Measurements from ENCODE around the gene FARS2.
A peak's percentile ranks its signal among the peaks of the same experiment; 100 is the strongest.

FARS2 gene

DNA sequence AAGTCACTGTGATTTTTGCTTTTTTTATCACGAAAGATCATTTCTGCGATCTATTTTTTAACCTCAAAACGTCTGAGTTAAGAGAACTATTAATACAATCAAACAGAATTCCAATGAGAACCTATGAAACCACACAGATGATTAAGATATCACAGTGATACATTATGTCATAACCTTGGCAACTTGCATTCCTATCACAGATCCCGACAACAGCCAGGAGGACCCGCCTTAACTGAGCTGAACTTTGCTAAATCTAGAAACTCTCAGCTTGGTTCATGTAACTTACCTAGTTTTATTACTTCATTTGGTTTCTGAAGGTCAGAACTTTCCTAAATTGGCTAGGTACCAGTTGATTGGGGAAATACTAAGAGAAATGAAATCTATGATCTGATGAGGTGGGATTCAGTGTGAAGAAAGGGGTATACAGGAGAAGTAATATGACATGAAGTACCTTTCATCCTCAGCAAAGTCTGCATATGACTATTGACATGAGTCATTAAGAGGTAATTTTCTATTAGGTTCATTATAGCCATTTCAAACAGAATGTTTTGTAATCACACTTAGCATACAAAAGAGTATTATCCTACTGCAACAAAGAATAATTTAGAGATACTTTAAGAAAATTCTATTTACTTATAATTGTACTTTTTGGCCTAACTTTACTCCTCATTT lies 11.7 kb upstream of the FARS2 start:
- no peak for DNase-seq

DNA sequence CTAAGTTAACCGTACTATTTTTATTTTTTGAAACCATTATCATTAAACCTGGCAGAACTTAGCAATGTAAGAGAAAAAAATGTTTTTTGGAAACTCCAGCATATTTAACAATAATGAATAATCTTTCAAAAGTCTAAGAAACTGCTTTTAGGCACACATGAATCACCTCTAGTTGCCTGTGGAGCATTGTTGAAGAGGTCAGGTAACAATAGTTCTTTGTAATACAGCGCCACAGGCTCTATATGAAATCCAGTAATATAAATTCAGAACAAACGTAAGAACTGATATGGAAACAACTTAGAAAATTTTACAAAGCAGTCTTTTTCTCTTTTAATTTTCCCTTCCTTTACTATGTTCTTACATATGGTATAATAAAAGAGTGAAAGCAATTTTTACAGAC lies 10.9 kb upstream of the FARS2 start:
- no peak for DNase-seq

DNA sequence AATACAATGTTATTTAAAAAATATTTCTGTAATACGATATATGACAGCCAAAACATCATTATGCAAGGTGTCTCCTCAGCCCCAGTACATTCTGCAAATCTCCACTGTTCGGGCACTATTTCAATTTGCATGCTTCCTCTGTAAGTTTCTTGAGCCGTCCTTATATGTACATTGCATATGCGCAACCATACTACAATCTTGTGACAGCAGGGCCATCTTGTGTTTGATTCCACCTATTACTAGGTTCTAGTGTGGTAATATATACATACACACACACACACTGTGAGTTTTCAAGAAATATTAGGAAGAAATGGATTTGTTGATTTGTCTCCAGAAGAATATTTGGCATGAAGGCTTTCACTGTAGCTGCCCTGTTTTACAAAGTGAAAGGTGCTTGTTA lies 10.4 kb upstream of the FARS2 start:
- no peak for DNase-seq

DNA sequence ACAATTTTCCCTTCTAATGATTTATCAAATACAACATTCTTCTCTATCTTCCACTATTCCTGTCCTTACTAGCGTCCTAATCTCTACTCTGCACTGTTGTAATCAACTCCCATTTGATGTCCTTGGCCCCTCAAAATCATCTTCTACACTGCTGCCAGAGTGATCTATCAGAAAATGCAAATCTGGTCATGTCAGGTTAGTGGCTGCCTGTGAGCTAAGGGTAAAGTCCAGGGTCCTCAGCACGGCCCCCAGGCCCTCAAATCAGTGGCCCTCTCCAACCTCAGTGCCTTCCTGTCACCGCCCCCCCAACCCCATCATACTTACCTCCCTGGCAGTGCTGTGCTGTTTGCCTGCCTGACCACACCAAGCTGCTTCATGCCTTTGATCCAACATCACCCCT lies 4.4 kb upstream of the FARS2 start:
- DNase-seq, result no peak

DNA sequence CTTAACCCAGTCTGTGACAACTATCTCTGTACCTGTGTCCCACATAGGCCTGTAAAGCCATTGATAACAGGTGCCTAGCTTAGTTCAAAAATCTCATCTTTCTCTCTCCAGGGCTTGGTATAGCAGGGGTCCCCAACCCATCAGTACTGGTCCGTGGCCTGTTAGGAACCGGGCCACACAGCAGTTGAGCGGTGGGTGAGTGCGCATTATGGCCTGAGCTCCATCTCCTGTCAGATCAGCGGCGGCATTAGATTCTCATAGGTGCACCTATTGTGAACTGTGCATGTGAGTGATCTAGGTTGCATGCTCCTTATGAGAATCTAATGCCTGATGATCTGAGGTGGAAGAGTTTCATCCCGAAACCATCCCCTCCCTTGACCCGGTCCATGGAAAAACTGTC lies 3.9 kb upstream of the FARS2 start:
- DNase-seq, result no peak

DNA sequence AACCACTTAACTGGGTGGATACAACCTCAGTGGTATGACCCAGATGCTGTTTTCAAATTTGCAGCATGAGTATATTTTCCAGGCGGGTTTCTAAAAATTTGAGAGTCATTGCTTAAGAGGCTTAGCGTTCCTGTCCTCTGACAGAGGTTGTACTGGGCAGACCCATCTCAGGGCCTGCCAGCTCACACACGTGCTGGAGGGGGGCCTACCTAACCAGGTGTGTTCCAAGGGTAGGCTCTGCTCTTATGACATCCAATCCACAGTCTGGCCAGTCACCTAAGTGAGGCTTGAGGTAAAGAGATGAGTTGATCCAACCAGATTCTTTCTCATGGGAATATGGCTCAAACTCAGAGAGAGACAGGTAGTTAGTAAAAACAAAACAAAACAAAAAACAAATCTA lies 1.9 kb upstream of the FARS2 start:
- DNase-seq, result no peak

DNA sequence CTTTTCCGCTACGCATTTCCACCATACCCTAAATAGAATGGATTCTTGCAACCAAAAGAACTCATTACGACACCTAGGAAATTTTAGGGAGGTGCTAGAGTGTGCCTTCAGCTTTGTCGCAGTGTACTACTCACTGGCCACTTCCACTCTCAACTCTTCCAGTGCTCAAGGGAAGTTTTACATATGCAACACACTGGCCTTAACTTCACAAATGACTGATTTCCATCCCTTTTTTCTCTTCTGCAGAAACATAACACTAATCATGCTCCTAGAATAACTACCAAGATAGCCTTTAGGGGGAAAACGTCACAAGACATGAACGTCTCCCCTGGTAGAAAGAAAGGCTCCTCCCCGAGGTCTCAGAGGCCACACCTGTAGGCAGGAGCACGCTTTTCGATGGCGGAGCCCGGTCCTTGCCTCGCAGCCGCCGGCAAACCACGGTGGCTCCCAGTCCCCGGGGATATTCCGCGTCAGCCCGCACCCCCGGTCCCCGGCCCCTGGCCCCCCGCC lies 1.1 kb upstream of the FARS2 start:
- DNase-seq, result peak; percentile 83

DNA sequence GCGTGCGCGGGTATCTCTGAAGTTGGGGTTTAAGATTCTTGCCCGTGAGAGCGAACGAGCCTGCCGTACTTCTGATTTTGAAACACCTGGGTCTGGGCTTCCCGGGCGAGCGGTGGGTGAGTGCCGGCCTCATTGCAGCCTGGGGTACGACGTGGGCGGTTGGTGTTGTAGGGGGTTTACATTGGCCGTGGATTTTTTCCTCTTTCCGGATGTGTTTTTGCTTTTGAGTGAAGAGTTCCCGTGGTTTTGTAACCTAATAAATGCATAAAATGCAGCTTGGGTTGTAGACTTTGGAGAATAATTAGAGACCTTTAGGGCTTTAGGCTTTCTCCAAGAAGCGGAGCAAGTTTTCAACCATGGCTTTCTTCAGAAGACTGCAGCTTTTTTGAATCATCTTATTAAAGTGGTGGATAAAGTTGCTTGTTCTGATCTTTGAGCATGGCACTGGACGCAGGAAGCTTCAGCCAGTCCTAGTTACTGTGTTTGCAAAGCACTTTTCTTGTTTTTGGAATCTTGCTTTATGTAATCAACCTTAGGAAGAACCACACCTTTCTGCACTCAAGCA lies 314 bp downstream of the FARS2 start:
- no peak for DNase-seq

DNA sequence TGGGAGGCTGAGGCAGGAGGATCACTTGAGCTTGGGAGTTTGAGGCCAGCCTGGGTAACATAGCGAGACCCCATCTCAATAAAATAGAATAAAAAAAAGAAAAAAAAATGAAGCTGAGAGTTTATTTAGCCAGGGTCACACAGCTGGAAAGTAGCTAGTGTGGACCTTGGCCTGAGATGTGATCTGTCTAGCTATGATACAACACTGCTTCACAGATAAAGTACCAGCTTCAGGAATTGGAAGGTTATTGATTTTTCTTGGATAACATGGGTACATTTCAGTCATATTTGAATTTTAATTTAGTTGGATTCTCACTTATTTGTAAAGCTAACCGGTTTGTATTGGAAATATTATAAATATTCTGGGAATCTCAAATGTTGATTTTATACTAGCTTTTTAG lies 5.1 kb downstream of the FARS2 start:
- DNase-seq, result no peak

DNA sequence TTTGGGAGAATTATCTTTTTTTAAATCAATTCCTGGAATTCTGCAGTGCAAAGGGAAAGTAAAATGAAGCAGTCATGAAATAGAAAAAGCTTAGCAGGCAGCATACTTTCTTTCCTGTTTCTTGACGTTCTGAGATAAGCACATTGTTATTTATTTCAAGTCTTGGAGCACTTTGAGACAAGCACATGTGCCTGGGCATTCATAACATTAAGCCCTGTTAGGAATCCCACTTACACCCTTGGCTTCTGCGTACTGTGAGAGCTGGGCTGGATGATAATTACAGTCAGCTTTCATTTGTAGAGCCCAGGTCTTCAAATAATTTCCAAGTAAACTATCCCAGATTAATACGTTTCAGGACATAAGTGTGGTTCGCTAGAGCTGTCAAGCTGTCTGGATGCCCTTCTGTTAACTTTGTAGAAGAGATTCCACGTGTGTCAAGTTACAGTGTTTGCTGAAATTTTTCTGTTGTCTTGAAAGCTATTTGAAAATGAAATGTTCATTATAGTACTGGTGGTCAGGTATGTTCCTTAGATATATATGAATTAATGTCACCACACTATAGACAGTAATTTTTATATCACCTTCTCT lies 8.9 kb downstream of the FARS2 start:
- no peak for DNase-seq

DNA sequence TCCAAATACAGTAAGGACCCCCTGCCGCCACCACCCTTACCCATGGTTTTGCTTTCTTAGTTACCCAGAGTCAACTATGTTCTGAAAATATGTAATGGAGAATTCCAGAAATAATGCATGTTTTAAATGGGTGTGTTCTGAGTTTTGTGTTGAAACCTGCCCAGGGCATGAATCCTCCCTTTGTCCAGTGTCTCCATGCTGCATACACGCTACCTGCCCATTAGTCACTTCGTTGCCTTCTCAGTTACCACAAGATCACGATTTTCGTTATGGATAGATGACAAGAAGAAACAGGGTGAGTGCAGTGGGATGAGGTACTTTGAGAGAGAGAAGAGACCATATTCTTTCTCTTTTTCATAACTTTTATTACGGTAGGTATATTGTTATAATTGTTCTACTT lies 10.6 kb downstream of the FARS2 start:
- DNase-seq, result no peak

DNA sequence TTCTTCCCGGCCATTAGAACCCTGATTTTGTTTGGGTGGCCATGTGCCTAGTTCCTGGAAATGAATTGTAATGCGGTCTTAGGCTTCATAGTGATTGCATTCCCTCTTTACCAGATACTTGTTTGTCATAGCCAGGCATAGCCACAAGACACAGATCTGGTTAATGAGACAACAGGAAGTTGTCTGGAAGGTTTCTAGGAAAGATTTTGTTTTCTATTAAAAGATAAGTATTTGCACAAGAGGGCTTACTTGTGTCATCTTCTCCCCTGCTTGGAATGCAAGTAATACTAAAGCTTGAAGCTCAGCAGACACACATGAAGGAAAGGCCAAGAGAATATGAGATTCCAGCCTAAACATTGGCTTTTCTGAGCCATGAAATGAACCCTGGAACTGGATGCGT lies 12.9 kb downstream of the FARS2 start:
- no peak for DNase-seq

DNA sequence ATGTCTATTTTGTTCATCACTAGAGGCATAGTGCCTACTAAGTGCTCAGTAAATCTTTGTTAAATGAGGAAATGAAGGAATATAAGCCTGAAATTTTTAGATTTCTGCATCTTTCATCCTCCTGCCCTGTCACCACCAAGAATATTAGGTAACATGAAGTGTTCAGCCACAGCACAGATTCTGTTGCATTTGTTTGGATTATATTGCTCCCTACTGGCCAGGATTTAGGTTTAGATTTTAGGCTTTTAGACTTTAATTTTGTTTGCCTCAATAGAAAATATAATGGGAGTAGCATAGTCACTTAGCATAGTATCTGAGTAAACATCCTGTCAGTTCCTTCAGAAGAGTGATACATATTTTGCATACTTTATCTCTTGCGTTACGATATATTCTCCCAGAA lies 14.2 kb downstream of the FARS2 start:
- no peak for DNase-seq

DNA sequence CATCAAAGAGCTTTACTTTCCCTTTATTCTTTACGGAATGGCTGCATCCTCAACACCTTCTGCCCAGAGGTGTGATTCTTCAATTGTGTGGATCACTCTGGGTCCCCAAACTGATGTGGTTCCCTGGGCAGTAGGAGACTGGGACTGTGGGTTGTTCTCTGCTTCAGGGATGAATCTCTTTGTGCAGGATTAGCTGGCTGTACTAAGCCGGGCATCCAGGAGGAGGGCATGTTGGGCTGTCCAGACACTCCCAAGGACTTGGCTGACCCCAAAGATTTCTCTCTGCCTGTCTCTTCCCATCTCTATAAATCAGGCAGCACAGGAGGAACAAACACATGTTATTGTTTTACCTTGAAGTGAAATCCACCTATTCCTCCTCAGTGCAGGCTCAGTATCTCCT lies 15.3 kb downstream of the FARS2 start:
- DNase-seq, result no peak

DNA sequence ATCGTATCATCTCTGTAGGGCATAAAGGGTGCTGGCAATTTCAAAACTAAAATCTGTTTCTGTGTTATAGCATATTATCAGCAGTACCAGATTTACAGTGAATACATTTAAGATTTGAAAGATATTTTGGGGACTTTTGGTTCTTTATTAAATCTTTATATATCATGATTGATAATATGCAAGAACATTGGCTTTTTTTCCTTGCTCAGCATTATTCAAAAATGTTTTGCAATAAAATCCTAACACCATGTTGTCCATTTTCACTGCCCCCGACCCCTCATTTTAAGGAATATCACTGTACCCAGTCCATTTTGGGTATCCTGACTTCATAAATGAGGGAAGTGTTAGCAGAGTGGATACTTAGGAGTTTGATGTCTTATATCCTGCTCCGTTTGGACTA lies 16.3 kb downstream of the FARS2 start:
- DNase-seq, result no peak

DNA sequence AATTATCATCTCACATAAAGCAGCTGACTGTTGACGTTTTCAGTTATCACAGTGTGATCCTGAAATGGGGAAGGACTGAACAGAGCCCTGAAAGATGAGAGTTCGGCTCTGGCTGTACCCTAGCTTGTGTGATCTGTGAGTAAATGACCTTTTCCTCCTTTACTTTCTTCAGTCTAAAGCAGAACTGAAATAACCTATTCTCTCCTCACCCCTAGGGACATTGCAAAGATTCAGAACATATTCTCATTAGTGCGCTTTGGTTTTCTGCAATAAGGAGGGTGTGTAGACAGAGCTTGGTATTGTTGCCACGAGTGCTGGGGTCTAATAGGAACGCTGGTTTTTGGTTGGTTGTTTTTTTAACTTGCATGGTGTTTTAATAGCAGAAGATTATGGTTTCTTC lies 16.7 kb downstream of the FARS2 start:
- no peak for DNase-seq

DNA sequence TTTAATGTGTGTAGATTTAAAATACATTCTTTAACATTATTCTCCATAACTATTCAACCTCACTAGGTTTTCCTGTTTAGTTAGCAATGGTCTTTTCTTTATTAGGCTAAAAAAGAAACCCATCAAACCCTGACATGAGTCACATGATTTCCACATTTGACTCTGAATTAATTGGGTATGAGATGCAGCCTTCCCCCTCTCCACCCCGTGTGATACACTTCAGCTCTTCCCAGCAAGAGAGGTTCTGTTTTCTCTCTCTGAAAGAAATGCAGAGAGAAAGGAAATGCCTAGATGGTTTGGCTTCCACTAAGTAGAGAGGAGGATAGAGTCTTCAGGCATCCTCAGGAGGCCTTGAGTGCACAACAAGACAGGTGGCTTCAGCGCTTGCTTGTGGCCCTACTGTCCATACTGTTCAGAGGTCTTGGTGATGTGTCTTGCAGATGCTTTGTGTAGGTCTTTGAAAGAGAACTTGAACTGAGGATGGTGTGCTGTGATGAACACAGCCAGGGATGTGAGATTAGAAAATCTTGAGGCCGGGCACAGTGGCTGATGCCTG lies 17.3 kb downstream of the FARS2 start:
- no peak for DNase-seq

DNA sequence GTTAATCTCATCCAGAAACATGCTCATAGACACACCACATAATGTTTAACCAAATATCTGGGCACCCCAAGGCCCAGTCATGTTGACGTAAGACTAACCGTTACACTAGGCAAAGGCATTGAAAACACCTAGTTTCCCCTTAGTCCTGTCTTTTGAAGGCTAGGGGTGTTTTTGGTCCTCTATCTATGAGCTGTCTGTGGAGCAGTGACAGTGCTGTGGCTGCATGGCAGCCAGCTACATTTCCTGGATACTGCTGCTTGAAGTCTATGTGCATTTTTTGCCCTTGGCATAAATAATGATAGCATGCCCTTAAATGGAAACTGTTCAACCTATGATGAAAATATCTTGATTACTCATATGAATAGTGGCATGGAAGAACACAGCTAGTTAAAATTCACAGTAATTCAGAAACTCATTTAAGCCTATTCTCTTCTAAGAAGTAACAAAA lies 18.6 kb downstream of the FARS2 start:
- DNase-seq, result peak; percentile 56

DNA sequence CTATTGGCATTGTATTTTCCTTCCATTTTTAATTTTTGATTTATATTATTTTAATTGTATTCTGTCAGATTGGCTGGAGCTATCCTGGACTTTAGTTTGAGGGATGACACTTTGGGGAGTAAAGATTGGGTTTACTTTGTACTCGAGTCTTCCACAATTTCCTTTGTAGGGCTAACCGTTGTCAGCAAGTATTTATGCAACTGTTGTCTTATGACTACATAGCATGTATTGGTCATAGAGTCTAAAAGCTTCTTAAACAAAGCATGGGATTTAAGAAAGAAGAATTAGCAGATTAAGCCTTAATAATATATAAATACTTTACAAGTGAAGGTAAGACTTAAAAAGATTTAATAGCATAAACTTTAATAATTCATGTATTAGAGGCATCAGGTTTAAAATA lies 19.6 kb downstream of the FARS2 start:
- DNase-seq, result no peak

DNA sequence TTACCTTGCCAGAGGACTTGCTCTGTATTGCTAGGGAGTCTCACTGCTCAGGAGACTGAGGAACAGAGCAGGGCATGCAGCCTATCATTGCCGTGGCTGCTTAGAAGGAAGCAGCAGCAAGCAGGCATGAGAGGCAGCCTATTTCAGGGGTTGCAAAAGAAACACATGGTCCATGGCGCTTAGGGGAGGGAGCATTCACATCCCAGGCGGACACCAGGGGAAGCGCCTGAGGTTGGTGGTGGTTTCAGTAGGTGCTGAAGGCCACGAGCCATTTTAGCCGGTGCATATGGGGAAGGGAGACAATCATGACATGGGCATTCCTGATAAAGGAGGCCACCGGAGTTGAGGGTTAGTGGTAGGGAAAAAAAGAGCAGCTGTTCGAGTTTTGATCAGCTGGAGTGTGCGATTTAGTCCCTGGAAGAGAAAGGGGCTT lies 20.9 kb downstream of the FARS2 start:
- DNase-seq, result no peak

DNA sequence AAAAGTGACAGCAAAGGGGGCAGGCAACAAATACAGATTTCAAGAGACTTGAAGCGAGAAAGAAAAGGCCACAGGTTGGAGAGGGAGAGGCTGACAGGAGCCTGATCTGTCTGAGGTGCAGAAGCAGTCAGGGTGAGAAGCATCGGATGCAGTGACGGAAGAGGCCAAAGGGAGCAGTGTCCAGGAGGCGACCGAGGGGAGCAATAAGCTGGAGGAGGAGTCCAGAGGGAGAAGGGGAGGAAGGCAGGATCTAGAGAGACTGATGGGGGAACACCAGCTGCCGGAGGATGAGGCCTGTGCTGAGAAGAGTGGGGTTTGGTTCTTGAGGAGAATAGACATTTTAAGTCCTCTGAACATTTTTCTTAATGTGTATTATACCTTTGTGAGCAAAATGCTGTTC lies 23.8 kb downstream of the FARS2 start:
- DNase-seq, result no peak

DNA sequence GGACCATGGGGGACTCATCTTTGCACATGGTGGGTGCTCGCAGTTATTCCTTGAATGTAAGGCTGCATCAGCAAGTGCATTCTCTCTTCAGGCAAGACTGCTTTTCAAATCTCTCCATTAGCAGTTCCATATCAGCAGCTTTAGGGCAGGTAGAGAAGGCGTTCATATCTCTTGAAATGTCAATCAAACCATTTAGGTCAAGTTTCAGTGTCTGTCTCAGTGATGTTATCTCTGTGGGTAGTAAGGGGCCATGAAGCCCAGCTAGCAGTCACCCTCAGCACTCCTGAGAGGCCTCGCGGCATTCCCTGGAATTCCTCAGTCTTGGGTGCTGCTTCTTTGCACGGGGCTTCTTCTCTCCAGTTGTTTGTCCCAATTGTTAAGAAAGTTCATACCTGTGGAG lies 24.2 kb downstream of the FARS2 start:
- no peak for DNase-seq

DNA sequence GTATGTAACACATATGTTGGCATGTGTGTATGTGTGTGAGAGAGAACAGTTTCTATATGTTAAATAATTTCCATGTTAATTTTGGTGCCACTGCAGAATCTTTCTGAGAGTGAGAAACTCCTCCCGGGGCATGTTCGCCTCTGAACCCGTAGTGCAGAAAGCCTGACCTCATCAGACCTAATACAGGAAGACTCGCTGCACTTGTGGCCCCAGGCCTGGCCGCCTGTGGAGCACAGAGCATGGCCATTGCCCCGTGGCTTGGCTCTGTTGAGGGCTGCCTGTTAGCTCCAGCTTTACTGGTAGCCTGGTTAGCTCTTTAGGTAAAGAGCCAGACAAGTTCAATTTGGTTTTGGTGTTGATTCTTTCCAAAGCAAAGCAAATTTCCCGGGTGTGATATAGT lies 25.5 kb downstream of the FARS2 start:
- no peak for DNase-seq

DNA sequence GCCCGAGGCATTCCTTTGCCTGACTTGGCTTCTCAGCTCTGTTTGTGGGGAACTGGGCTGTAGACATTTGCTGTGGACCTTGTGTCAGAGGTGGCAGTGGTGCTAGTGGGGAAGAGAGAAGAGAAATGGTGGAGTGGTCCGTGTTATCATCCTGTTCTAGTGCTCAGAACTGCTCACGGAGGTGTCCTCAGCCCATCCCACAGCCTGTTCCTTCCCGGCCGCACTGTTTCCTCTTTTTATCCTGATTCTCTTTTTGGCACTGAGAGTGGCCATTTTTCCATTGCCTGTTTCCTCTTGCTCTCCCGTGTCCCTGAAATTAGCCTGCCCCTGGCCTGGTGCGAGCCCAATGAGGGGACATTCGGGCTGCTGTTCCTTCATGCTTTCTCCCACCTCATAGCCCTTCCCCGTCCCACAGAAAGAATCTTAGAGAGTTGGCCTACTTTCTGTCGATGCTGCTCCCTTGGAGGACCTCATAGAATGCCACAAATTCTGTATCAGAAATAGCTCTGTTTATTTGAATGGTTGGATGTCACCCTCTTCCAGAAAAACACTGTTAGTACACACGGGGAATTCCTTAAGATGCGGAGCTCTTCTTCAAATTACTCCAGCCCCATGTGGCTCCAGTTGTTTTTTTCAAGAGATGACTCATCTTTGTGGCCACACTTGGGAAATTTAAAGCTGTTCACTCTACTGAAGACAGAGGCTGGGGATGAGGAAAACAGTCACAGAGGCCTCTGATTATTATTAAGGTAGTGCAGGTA lies 26.1 kb downstream of the FARS2 start:
- no peak for DNase-seq

Measured in activated CD4-positive, alpha-beta T cell treated with anti-CD3 and anti-CD28 coated beads for 48 hours (primary cell).